K562 (cell line): ENCODE results near the gene PACS2. TPM values are rescaled to one million over a fixed set of nuclear protein-coding genes. Genes with fewer than 3 reads are reported as not detected.

Experiments
- BMI1 ChIP-seq: fragments of 150-350 bp; IDR thresholded peaks from 2 replicates; pipeline ENCODE4 v1.6.1; 2014; ENCODE audit warnings: low read length
- BRD9 ChIP-seq: fragments of 450-650 bp; IDR thresholded peaks from 2 replicates; pipeline ENCODE4 v1.6.1; 2018; ENCODE audit warnings: low read depth; ENCODE audit not compliant: partially characterized antibody
- CBFA2T2 ChIP-seq: fragments of 450-650 bp; conservative IDR thresholded peaks from 2 replicates; pipeline ENCODE4 v1.6.1; 2017; ENCODE audit warnings: mild to moderate bottlenecking
- MTF1 ChIP-seq: fragments of 250-450 bp; sonication (Bioruptor Pico); IDR thresholded peaks from 2 replicates; pipeline ENCODE4 v1.9.0; 2021; ENCODE audit warnings: moderate library complexity, mild to moderate bottlenecking, inconsistent platforms, borderline replicate concordance
- NR1H2 ChIP-seq: sonication (generic); formaldehyde crosslinking; IDR thresholded peaks from 2 replicates; pipeline ENCODE4 v1.4.0; 2020; ENCODE audit warnings: mild to moderate bottlenecking, missing genetic modification reagents
- NR2C1 ChIP-seq, 2 experiments: fragments of 450-650 bp; IDR thresholded peaks; 2 replicates each; pipeline ENCODE4 v1.6.1; 2017; ENCODE audit warnings: mild to moderate bottlenecking in 2 of 2, antibody characterized with exemption in 1 of 2, inconsistent platforms in 1 of 2, missing compliant biosample characterization in 1 of 2, missing genetic modification characterization in 1 of 2
- NR2C2 ChIP-seq, 2 experiments: fragments of 200-800 bp in 1 of 2; sonication (Bioruptor generic) in 1 of 2; sonication (generic) in 1 of 2; formaldehyde crosslinking in 1 of 2; IDR thresholded peaks; 2 replicates each; pipeline versions ENCODE4 v1.6.1 to v1.8.0; 2016 to 2022; ENCODE audit warnings: mild to moderate bottlenecking in 1 of 2, missing compliant biosample characterization in 1 of 2, missing genetic modification characterization in 1 of 2, missing genetic modification reagents in 1 of 2
- NR2F6 ChIP-seq: fragments of 450-650 bp; formaldehyde crosslinking; IDR thresholded peaks from 2 replicates; pipeline ENCODE4 v1.4.0; 2020; ENCODE audit warnings: mild to moderate bottlenecking
- NR3C1 ChIP-seq: sonication (generic); formaldehyde crosslinking; IDR thresholded peaks from 2 replicates; pipeline ENCODE4 v1.8.1; 2022; ENCODE audit warnings: missing genetic modification reagents
- PHF21A ChIP-seq: fragments of 450-650 bp; IDR thresholded peaks from 2 replicates; pipeline ENCODE4 v1.6.1; 2017; ENCODE audit warnings: low read depth, borderline replicate concordance
- POLR2A ChIP-seq: fragments of 450-650 bp; conservative IDR thresholded peaks from 2 replicates; pipeline ENCODE4 v1.6.1; 2016
- SIN3B ChIP-seq: fragments of 450-650 bp; IDR thresholded peaks from 2 replicates; pipeline ENCODE4 v1.6.1; 2017; ENCODE audit warnings: low read depth, mild to moderate bottlenecking, moderate library complexity
- SMAD3 ChIP-seq: fragments of 450-650 bp; formaldehyde crosslinking; conservative IDR thresholded peaks from 2 replicates; pipeline ENCODE4 v1.4.0; 2020; ENCODE audit warnings: mild to moderate bottlenecking
- ZBTB40 ChIP-seq, 2 experiments: fragments of 450-650 bp in 1 of 2; sonication (generic) in 1 of 2; formaldehyde crosslinking in 1 of 2; IDR thresholded peaks; 2 replicates each; pipeline versions ENCODE4 v1.7.1 to v1.9.0; 2016 to 2022; ENCODE audit warnings: inconsistent platforms in 1 of 2, mild to moderate bottlenecking in 1 of 2, missing genetic modification reagents in 1 of 2
- ZNF263 ChIP-seq: sonication (generic); formaldehyde crosslinking; IDR thresholded peaks from 2 replicates; pipeline ENCODE4 v1.8.0; 2022; ENCODE audit warnings: mild to moderate bottlenecking, missing genetic modification reagents, borderline replicate concordance
- ZNF41 ChIP-seq: fragments of 250-450 bp; sonication (Bioruptor Pico); conservative IDR thresholded peaks from 2 replicates; pipeline ENCODE4 v1.4.0; 2020; ENCODE audit warnings: mild to moderate bottlenecking
- ZNF511 ChIP-seq: sonication (generic); formaldehyde crosslinking; IDR thresholded peaks from 2 replicates; pipeline ENCODE4 v1.8.0; 2022; ENCODE audit warnings: mild to moderate bottlenecking, missing genetic modification reagents
- polyA plus RNA-seq, 8 experiments: library from polyadenylated mRNA; depleted of rRNA in 4 of 8; stranded (reverse) in 5 of 8; unstranded in 3 of 8; fragments of >200 nt; fragmentation: Nextera tagmentation in 2 of 8; fragmentation: Illumina TruSeq in 1 of 8; extraction: Ambion mirVana in 2 of 8; extraction: Trizol in 1 of 8; gene quantifications; 2 replicates each; pipeline versions ENCODE4 v1.2.1 to v1.2.3, GENCODE V29; 2011 to 2014; ENCODE audit warnings: inconsistent platforms in 1 of 8, missing spikeins in 1 of 8
- total RNA-seq, 7 experiments: library from RNA; depleted of rRNA in 6 of 7; stranded (reverse); fragments of >200 nt in 6 of 7; fragmentation: Illumina TruSeq in 2 of 7; extraction: Trizol in 2 of 7; gene quantifications; 2 replicates each; pipeline versions ENCODE4 v1.2.1 to v1.2.3, GENCODE V29; 2011 to 2021; ENCODE audit warnings: low replicate concordance in 1 of 7
- TF ChIP-seq, protein P1 (sequence below): fragments of 450-650 bp; IDR thresholded peaks from 2 replicates; pipeline ENCODE4 v1.6.1; 2016; ENCODE audit warnings: low read depth, mild to moderate bottlenecking, moderate library complexity

PACS2 gene
- total and polyA plus RNA-seq, 9 of the 15 experiments (the other 6 are each of a cell fraction or from before 2014, with no cell fraction given): 0.11 to 20.8 (median 9.9) TPM

- TF ChIP-seq ZBTB40 (IDR thresholded peaks at IDR 0.05) (no peak), ZBTB40 (CRISPR knock-in tag; IDR thresholded peaks at IDR 0.05) (no peak), BRD9 (no peak), NR2C1 (IDR thresholded peaks at IDR 0.05) (peak; percentile 80), NR2C1 (tag; IDR thresholded peaks at IDR 0.05) (peak; percentile 76), SIN3B (0 out of 2 replicates have a peak, but pooled peaks have one; percentile 24), SMAD3 (CRISPR knock-in tag) (no peak), PHF21A (no peak), CBFA2T2 (no peak), POLR2A (peak; percentile 47), MTF1 (CRISPR knock-in tag) (no peak), NR2F6 (CRISPR knock-in tag) (no peak), ZNF41 (CRISPR knock-in tag) (no peak), BMI1 (no peak), NR3C1 (CRISPR knock-in tag) (no peak), NR2C2 (CRISPR knock-in tag; IDR thresholded peaks at IDR 0.05) (peak; percentile 63; the same call in 1 of the 2 replicates), NR2C2 (tag; IDR thresholded peaks at IDR 0.05) (peak; percentile 70), NR1H2 (CRISPR knock-in tag) (no peak), ZNF263 (CRISPR knock-in tag) (no peak), ZNF511 (CRISPR knock-in tag) (no peak)
- TF ChIP-seq, protein P1, sequence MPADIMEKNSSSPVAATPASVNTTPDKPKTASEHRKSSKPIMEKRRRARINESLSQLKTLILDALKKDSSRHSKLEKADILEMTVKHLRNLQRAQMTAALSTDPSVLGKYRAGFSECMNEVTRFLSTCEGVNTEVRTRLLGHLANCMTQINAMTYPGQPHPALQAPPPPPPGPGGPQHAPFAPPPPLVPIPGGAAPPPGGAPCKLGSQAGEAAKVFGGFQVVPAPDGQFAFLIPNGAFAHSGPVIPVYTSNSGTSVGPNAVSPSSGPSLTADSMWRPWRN: no peak
Measured at GRCh38 chr14:105419195-105420091, 104.9 kb downstream of the PACS2 start, which contains the start of gene MTA1 (continued).
